ENCODE data around the gene FUT3. TPM values are rescaled to one million over a fixed set of nuclear protein-coding genes. Genes with fewer than 3 reads are reported as not detected.

FUT3 gene
- polyA plus RNA-seq, 1 donor from 2014 or later = 0.64 TPM

- H3K4me3 ChIP-seq (ENCODE audit: low read length) = no peak overlapping the region
- no peak overlapping the region for H2AFZ ChIP-seq (ENCODE audit: low read depth, low read length)
- H3K4me2 ChIP-seq (ENCODE audit: low read length) = no peak overlapping the region
- H3F3A ChIP-seq (ENCODE audit: insufficient read depth, low read length, poor library complexity, severe bottlenecking) = no peaks in the 10 kb centered on the region
- H3K27ac ChIP-seq (ENCODE audit: low read length) = no peak overlapping the region
- peaks cover 32% of the 10 kb centered on the region for H3K27me3 ChIP-seq (ENCODE audit: insufficient read depth, low read depth, low read length)
- H3K9me3 ChIP-seq (ENCODE audit: low read length) = no peaks in the 10 kb centered on the region
- H3K79me2 ChIP-seq (replicated peaks; ENCODE audit: insufficient read depth, low read length) = no peaks in the 10 kb centered on the region
- no peaks in the 10 kb centered on the region for H4K20me1 ChIP-seq (ENCODE audit: insufficient read depth)
- no peaks in the 10 kb centered on the region for H3K9me2 ChIP-seq (ENCODE audit: insufficient read depth, low read length)
- H3K9ac ChIP-seq (ENCODE audit: low read length) = no peak overlapping the region
- no peak for TF ChIP-seq TAF1 (IDR thresholded peaks at IDR 0.05; ENCODE audit: low read depth)
- TF ChIP-seq POLR2AphosphoS5 (IDR thresholded peaks at IDR 0.05) = no peak
- TF ChIP-seq EZH2 (IDR thresholded peaks at IDR 0.05; ENCODE audit: borderline replicate concordance, insufficient read depth, low read length, poor library complexity, severe bottlenecking) = no peak
- no peak for TF ChIP-seq CTCF (IDR thresholded peaks at IDR 0.05; ENCODE audit: poor library complexity, severe bottlenecking)
- TF ChIP-seq MXI1 (conservative IDR thresholded peaks at IDR 0.05; ENCODE audit: poor library complexity, severe bottlenecking) = peak; percentile 43
- no peaks in the 10 kb centered on the region for H3K36me3 ChIP-seq (ENCODE audit: insufficient read depth, low read length)
Observed at GRCh38 chr19:5801796-5802619, 49.2 kb downstream of the FUT3 start.

DNA sequence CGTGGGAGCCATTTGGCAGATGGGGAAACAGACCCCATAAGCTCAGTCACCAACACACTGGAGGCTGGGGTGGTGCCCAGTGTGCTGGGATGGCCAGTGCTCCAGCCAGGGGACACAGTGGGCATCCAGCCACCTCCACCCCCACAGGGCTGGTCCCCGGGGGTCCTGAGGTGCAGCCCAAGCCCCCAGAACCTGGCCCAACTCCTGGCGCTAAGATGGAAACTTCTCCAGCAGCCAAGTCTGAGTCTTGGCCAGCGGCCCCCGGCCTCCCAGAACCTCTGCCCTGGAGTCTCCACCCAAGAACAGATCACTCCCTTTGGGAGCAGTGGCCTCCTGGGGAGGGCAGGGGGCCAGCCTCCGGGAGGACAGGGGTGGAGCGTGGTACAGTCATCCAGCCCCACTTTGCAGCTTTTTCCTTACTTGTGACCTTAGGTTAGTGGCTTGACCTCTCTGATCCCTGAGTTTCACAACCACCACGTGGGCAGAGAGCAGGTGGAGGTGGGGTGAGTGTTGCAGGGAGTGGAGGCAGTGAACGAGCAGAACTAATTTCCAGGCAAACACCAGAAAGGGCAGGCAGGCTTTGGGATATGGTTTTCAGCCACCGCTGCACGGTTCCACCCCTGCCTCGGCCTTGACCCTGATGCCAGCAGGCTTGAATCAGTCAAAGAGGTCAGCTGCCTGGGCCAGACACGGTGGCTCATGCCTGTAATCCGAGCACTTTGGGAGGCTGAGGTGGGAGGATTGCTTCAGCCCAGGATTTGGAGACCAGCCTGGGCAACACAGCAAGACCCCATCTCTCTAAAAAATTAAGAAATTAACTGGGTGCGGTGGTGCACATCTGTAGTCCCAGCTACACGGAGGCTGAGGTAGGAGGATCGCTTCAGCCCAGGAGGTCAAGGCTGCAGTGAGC, 50.6 kb downstream of the FUT3 start:
- Histone ChIP-seq H3K9ac (ENCODE audit: low read length) (no peak overlapping the region), H3K36me3 (ENCODE audit: insufficient read depth, low read length) (no peaks in the 10 kb centered on the region), H2AFZ (ENCODE audit: low read depth, low read length) (no peak overlapping the region), H3K79me2 (replicated peaks; ENCODE audit: insufficient read depth, low read length) (no peaks in the 10 kb centered on the region), H3K9me3 (ENCODE audit: low read length) (no peaks in the 10 kb centered on the region), H4K20me1 (ENCODE audit: insufficient read depth) (no peaks in the 10 kb centered on the region), H3K27me3 (ENCODE audit: insufficient read depth, low read depth, low read length) (peaks cover 19% of the 10 kb centered on the region), H3F3A (ENCODE audit: insufficient read depth, low read length, poor library complexity, severe bottlenecking) (no peaks in the 10 kb centered on the region), H3K9me2 (ENCODE audit: insufficient read depth, low read length) (no peaks in the 10 kb centered on the region), H3K4me2 (ENCODE audit: low read length) (no peak overlapping the region), H3K4me3 (ENCODE audit: low read length) (no peak overlapping the region), H3K27ac (ENCODE audit: low read length) (no peak overlapping the region)
- TF ChIP-seq CTCF (IDR thresholded peaks at IDR 0.05; ENCODE audit: poor library complexity, severe bottlenecking) (no peak), EP300 (conservative IDR thresholded peaks at IDR 0.05; ENCODE audit: poor library complexity, severe bottlenecking) (no peak), RAD21 (conservative IDR thresholded peaks at IDR 0.05) (no peak), POLR2AphosphoS5 (IDR thresholded peaks at IDR 0.05) (no peak), EZH2 (IDR thresholded peaks at IDR 0.05; ENCODE audit: borderline replicate concordance, insufficient read depth, low read length, poor library complexity, severe bottlenecking) (no peak), TAF1 (IDR thresholded peaks at IDR 0.05; ENCODE audit: low read depth) (no peak), MXI1 (conservative IDR thresholded peaks at IDR 0.05; ENCODE audit: poor library complexity, severe bottlenecking) (no peak), SMC3 (conservative IDR thresholded peaks at IDR 0.05; ENCODE audit: poor library complexity) (no peak)
- TF ChIP-seq, protein P1, sequence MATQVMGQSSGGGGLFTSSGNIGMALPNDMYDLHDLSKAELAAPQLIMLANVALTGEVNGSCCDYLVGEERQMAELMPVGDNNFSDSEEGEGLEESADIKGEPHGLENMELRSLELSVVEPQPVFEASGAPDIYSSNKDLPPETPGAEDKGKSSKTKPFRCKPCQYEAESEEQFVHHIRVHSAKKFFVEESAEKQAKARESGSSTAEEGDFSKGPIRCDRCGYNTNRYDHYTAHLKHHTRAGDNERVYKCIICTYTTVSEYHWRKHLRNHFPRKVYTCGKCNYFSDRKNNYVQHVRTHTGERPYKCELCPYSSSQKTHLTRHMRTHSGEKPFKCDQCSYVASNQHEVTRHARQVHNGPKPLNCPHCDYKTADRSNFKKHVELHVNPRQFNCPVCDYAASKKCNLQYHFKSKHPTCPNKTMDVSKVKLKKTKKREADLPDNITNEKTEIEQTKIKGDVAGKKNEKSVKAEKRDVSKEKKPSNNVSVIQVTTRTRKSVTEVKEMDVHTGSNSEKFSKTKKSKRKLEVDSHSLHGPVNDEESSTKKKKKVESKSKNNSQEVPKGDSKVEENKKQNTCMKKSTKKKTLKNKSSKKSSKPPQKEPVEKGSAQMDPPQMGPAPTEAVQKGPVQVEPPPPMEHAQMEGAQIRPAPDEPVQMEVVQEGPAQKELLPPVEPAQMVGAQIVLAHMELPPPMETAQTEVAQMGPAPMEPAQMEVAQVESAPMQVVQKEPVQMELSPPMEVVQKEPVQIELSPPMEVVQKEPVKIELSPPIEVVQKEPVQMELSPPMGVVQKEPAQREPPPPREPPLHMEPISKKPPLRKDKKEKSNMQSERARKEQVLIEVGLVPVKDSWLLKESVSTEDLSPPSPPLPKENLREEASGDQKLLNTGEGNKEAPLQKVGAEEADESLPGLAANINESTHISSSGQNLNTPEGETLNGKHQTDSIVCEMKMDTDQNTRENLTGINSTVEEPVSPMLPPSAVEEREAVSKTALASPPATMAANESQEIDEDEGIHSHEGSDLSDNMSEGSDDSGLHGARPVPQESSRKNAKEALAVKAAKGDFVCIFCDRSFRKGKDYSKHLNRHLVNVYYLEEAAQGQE (IDR thresholded peaks at IDR 0.05; ENCODE audit: borderline replicate concordance) = no peak

Data from neural cell (in vitro differentiated cells).